Amygdala (tissue), 56 donors: ENCODE measurements around the gene GPATCH11.

Experiments used
- DNase-seq, 56 donors: peaks; one replicate each; lab custom pipeline; 2025; lab: John Stamatoyannopoulos, UW

The GPATCH11 gene

DNA sequence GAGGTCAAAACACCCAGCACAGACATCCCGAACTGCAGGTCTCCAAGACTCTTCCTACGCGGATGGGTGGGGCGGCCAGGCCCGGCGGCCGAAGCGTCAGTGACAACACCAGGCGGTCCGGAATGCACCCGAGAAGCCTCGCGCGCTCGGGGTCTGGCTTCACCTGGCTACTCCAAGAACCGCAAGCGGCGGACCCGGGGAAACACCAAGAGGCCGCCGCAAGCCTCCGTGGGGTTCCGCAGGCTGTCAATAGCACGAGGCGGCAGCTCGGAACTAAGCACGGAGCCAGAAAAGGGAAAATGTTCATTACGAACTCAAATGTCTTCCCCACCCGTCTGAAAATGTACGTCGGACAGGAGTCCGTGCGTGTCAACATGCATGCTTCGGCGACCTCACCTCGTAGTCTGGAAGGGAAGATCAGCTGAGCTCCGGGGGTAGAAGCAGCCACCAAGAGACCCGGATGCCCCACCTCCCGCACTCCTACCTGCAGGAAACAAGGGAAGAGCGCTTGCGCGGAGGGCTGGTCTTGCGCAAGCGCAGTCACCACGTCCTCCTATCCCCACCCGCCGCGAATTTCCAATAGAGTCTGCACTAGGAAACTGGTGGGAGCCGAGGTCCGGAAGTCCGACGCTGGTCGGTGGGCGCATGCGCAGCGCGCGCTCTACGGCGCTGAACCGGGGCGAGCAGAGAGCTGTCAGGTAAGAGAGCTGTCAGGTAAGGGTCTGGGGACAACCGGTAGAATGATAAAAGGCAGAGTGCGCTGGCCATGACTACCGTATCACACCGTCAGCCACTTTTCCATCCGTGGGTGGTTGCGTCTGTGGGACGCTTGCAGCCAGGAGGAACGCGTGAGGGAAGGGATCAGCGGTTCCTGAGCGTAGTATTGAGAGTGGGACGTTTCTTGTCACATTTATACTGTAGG, at the start of gene GPATCH11, which contains the start of gene HEATR5B:
GPATCH11 (plus strand) TSS at position 646 of the 922 bp plus-strand sequence. CDS start 3,864 bp downstream, outside the sequence.
HEATR5B (minus strand) TSS at position 500 of the 922 bp plus-strand sequence. CDS start 958 bp downstream, outside the sequence.
- peak; percentile 74 to 98 (median 91) for DNase-seq

DNA sequence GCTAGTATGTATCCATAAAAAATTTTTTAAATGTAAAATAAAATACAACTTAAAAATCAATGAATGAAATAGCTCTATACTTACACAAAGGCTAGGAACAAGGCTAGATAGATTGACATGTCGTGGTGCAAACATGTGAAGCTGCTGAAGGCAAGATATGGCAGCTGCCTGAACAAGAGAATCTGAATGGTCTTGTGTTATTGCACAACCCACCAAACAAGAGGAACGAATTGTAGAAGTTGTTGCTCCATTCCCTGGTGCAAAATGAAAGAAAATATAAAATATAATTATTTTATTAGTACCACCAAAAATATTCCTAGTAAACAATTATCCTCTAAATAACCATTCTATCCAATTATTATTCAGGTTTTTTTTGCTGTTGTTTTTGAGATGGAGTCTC, 46.5 kb upstream of the GPATCH11 start:
- no peak for DNase-seq

DNA sequence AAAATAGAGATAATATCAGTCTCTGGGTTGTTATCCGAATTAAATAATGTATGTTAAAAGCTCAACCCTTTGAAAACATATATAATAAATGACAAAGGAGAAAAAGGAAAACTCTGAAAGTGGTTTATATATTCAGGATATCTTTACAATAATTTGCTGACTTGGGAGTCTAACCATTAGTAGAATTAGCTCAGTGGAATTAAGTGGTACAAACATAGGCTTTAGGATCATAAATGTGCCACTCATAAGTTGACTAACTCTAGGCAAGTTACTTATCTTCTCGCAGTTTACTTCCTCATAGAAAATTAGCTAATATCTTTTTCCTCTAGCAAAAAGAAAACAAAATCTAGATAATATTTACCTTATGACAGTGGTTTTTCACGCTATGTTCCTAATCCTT, 44.7 kb upstream of the GPATCH11 start:
- DNase-seq: no peak

DNA sequence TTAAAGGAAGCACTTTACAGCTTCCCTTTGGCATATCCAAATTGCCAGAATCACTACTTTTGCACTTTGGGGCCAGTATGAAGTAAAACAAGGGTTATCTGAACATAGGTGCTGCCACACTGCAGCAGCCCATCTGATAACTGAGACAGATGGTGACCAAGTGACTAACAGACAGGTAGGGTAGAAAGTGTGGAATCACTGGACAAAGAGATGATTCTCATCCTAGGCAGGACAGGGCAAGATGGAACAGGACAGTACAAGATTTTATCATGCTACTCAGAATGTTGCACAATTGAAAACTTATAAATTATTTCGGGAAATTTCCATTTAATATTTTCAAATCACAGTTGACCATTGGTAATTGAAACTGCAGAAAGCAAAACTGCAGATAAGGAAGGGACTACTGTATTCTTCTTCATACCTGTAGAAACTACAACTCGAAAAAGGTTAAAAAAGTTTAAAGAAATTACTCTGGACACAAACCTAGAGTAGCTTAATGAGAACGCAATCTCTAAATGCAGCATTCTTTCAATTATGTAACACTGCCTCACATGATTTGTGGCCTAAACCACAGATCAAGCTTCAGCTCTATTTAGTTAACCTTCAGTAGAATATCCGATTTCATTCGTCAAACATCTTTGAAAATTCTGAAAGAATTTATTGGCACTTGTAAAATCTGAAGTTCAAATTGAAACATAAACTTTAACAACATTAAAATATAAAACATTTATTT, 31.6 kb upstream of the GPATCH11 start:
- DNase-seq: no peak

DNA sequence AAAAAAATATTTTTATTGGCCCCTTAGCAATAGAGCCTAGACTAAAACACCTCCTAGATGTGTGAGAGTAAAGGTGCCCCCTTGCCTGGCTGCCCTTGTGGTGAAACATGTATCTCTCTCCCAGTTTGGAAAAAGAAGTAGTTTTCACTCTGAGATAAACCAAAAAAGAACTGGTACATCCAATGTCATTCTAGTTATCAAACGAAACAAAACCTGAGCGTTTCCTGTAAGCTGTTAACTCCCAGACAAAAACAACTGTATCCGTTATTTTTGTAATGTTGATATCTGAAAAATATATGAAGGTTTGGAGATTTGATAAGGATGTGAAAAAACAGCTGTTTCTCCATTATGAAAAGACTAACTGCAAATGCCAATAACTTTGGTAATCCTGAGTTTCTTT, 24.5 kb upstream of the GPATCH11 start:
- no peak for DNase-seq

DNA sequence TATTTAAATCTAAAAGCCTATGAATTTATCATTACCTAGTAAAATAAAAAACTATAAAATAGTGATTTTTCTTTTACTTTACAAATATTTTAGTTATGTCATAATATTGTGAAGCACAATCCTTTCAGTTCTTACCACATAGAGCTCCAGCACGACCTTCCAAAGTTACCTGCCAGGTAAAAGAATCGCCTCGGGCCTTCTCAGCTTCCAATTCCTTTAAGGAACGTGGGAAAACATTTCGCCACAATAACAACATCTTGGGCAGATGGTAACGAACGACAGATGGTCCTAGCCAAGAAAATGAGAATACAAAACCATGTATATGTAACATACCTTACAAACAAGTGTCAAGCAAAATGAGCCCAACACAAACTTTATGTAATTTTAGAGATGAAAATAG, 23.9 kb upstream of the GPATCH11 start:
- DNase-seq: no peak

DNA sequence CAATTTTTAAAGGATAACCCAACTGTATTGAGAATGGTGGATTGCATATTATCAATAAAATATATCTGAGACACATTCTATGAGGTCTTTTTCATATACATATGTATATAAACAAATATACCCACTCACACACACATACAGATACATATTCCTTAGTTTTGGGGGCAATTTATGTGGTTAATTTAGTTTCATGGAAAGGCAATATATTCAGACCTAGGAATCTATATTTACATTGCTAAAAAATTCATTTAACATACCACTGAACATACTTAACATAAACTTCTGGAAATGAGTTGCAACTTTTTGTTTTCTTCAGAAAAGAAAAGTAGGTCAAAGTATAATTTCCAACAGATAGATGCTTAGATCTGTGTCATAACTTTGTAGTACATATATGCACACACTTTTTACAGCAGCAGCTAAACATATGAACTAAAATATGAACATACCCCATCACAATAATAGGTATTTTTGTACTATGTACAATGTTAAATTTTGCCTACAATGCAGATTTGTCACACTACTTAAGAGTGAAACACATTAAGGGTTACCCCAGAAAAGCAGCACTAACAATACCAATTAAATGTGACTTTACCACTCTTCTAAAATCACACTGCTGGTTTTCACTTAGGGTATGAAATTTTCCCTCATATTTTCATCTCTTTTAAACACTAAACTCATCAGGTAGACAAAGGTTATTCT, 23.2 kb upstream of the GPATCH11 start:
- no peak for DNase-seq

DNA sequence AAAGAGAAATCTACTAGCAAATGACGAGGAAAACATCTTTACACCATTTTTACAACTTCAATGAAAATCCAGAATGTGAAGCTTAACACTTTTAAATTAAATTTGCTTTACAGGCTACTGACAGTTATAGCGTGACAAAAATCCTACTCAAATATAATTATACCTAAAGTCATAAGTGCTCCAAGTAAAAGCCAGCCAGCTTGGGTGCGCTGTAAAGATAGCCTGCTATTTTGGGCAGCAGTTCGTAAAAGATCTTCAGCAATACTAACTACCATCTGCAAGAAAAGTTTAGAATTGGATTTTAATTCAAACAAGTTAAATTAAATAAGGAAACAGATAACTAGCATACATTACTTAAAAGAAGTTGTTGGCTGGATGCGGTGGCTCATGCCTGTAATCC, 22.5 kb upstream of the GPATCH11 start:
- DNase-seq: no peak

DNA sequence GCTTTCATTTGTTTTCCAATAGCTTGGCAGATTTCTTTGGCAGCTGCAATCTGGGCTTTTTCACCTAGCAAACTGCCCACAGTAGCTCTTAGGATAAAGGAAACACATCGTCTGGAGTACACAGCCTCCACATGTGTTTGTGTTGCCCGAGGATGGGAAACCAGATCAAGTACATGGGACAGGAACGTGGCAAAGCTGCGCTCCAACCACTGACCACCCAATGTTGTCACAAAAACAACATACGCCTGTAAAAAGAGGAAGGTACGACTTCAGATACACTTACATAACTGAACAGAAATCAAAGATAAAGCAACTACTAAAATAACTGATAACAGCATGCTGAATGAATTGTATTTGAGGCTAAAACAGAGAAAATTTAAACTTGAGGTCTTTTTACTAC, 15.6 kb upstream of the GPATCH11 start:
- DNase-seq: peak in 10 of 56 donors; percentile 1 to 21 (median 2)

DNA sequence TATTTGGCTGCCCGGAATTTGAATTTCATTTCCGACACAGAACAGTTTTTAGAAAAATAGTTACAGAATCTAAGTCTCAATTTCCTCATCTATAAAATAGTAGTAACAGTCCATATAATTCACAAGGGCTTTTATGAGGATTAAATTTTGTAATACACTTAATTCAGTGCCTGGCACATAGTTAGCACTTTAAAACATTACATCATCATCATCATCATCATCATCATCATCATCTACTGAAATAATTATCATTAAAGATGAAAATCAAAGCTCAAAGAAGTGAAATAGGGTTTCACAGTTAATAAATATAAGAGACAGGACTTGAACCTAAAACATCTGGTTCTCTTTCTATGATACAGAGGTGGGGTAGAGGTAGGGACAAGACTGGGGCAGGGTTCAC, 13.4 kb upstream of the GPATCH11 start:
- no peak for DNase-seq

DNA sequence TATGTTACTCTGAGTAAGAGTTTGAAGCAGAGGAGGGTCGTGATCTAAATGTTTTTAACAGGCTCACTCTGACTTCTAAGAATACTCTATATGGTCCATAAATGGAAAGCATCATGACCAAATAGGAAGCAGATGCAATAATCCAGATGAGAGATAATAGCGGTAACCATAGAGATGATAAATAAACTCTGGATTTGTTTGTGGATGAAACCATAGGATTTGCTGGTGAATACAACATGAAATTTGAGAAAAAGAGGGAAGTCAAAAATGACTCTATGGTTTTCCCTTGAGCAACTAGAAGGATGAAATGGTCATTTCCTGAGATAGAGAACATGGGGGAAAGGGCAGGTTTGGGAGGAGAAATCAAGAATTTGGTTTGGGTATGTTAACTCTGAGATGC, 4.1 kb upstream of the GPATCH11 start:
- no peak for DNase-seq

DNA sequence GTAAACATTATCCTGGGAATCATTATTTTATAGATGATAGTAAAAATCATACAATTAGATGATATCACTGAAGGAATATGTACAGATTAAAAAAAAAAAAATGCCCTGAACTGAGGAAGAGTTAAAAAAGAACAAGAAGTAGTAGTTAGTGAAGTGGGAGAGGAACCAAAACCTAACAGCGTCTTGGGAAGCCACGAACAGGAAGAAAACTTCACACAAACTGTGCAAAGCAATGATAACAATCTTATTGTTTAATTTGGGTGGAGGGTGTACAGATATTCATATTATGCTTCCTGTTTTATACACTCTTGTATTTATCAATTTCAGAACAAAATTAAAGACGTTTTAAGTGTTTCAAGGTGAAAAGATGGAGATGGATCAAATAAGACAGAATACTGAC, 3.6 kb upstream of the GPATCH11 start:
- DNase-seq: no peak

DNA sequence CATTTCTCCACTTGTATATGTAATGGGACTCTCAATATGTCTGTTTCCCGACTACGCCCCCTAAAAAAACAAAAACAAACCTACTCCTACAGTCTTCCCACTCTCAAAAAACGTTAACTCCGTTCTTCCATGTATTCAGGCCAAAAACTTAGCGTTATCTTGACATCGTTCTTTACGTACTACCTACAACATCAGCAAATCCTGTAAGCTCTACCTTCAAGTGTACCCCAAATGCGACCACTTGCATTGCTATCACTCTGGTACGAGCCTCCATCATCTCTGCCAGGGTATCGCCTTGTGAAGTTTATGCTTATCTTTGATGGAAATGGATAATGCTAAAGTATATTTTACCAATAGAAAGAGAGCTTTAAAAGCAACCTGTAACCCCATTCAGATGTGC, 479 bp downstream of the GPATCH11 start:
- no peak for DNase-seq

DNA sequence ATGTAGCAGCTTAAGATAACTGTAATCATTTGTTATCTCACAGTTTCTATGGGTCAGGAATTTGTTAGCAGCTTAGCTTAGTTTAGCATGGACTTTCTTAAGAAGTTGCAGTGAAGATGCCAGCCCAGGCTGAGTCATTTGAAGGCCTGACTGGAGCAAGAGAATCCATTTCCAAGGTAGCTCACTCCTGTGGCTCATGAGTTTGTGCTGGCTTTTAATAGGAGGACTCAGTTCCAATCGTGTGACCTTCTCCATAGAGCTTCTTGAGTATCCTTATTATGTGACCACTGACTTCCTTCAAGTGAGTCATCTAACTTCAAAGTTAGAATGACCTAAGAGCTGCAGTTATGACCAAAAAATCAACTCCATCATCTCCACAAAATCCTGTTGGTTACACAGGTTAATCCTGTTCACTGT, 1.4 kb downstream of the GPATCH11 start:
- DNase-seq: no peak

DNA sequence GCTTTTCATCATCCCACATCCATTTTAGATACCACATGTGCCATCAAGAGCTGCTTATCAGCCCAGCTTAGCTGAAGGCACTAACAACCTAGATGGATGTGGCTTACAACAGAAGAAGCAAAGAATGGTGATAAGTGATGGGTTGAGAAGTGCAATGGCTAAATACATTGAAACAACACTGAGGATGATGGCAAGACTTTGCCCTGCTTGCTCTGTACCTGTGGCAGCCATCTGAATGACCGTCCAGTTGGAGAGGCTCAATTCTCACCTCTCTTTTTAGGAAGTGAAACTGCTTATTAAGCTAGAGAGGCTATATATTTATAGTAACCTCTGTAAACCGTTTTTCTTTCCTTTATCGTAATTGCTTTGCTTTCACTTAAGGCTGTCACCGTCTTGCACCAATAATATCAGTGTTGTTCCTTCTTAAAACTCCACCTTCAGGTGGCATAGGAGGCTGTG, 5.7 kb downstream of the GPATCH11 start:
- DNase-seq: peak in 1 of 56 donors; percentile 1

DNA sequence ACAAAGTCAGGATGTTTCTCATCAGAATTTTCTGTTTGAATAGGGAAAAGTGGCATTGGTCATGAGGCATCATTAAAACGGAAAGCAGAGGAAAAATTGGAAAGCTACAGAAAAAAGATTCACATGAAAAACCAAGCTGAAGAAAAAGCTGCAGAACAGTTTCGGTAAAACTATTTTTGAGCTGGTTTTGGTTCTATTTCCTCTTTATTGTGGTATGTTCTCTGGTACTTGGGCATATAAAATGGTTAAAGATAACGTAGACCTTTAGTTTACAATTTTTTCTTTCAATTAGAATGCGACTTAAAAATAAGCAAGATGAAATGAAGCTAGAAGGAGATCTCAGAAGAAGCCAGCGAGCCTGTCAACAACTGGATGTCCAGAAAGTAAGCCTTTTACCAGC, 7.6 kb downstream of the GPATCH11 start:
- no peak for DNase-seq

DNA sequence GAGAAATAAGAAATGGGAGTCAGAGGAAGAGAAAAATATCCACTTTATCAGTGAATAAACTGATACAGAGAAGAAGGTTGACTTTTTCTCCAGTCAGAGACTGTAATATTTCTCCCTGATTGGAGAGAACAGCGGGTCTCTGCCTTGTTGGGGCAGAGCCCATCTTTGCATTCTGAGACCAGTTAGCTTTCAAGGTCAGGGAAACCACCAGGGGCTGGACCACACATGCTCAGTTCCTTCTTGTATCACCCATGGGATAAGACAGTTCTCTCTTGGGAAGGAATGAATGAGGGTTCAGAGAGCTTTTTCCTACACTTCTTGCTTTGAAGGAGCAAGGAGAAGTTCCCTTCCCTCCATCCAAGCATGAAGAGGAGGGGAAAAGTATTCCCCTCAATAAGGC, 12.2 kb downstream of the GPATCH11 start:
- DNase-seq: no peak

DNA sequence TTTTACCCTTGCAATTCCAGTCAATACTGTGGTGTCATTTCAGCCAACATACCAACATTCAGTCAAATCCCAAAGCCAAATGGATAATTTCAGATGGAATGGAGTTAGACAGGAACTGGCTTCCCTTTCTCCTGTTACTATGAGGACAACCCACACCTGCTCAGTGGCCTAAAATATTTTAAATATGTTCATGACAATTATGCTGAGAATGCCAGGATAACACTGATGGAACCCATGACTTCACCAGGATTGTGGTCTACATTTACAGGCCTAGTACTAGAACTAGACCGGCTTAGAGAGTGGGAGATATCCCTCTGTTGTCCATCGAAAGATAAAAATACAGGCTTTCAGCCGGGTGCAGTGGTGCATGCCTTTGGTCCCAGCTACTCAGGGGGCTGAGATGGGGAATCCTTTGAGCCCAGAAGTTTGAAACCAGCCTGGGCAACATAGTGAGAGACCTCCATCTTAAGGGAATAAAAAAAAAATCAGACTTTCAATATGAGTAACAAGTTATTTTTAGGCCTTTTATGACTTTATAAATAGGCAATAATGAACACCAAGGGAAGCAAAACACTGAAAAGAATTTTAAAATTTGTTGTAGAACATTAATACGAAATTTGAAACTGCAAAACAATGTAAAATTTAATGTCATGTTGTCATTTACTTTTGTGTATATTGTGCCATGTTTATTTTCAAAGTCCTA, 14.2 kb downstream of the GPATCH11 start:
- DNase-seq: no peak

DNA sequence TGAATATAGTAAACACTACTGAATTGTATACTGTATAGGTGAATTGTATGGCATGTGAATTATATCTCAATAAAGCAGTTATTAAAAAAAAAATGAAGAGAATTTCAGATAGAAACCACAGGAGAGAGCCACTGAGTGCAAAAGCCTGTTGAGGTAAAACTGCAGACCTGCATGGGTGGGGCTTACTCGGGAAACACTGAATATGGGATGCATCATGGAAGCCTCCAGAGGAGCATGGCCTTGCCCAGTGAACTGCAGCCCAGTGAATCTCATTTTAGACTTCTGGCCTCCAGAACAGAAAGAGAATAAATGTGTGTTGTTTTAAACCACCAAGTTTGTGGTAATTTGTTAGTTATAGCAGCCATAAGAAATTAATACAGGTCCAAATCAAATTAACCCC, 15.7 kb downstream of the GPATCH11 start:
- DNase-seq: no peak

DNA sequence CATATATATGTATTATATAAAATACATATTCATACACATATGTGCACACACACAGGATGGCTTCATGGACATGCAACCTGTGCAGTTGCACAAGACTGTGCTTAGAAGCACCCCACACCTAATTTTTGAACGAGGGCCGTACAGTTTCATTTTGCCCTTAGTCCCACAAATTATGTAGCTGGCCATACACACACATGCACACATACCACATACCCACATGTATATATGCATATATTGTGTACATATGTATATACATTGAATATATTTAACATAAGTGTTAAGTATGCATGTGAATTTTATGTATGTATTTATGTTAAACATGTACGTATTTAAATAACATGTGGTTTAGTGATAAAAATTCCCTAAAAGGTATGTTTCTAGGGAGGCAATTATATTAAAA, 18.3 kb downstream of the GPATCH11 start:
- no peak for DNase-seq
